AG10803 (cell line): ENCODE data around the gene PTCHD1.

Experiments
- DNase-seq: peaks from one replicate; pipeline ENCODE4 v3.0.0; 2010; ENCODE audit warnings: low read depth
- H3K4me3 ChIP-seq: 2 replicates; pipeline ENCODE4 v1.5.1; 2011; ENCODE audit warnings: mild to moderate bottlenecking, low read length, control low read depth
- CTCF ChIP-seq: conservative IDR thresholded peaks from 2 replicates; pipeline ENCODE4 v1.5.1; 2011; ENCODE audit warnings: mild to moderate bottlenecking, low read length, control low read depth, inconsistent platforms

Gene PTCHD1

GRCh38 chrX:23385242-23385641 lies 50.6 kb downstream of the PTCHD1 start:
- TF ChIP-seq CTCF = no peak
- no peak for DNase-seq
- no peak overlapping the region for H3K4me3 ChIP-seq

- H3K4me3 ChIP-seq = no peak overlapping the region
- DNase-seq = no peak
- TF ChIP-seq CTCF = no peak
These were observed 51.6 kb downstream of the PTCHD1 start for GRCh38 chrX:23386260-23386659.

GRCh38 chrX:23386726-23387125 lies 52.1 kb downstream of the PTCHD1 start:
- no peak for DNase-seq
- no peak for TF ChIP-seq CTCF
- no peak overlapping the region for H3K4me3 ChIP-seq

- H3K4me3 ChIP-seq = no peak overlapping the region
- DNase-seq = no peak
- TF ChIP-seq CTCF = no peak
These were observed 53.0 kb downstream of the PTCHD1 start for GRCh38 chrX:23387550-23388184.

- no peak for TF ChIP-seq CTCF
- no peak for DNase-seq
- no peak overlapping the region for H3K4me3 ChIP-seq
These were observed 54.6 kb downstream of the PTCHD1 start for GRCh38 chrX:23389196-23389792.

GRCh38 chrX:23390979-23391378 lies 56.3 kb downstream of the PTCHD1 start:
- no peak for DNase-seq
- no peak overlapping the region for H3K4me3 ChIP-seq
- no peak for TF ChIP-seq CTCF

- no peak for DNase-seq
- H3K4me3 ChIP-seq = no peak overlapping the region
- TF ChIP-seq CTCF = no peak
These were observed 57.5 kb downstream of the PTCHD1 start for GRCh38 chrX:23392195-23392594.
